Measurements from ENCODE around the gene STK17A.

- TF ChIP-seq CTCF (IDR thresholded peaks at IDR 0.05; ENCODE audit: borderline replicate concordance, extremely low read depth, low read length, poor library complexity, severe bottlenecking): no peak
- TF ChIP-seq EZH2 (IDR thresholded peaks at IDR 0.05; ENCODE audit: borderline replicate concordance, low read depth, low read length, severe bottlenecking): no peak
These were observed 76.6 kb downstream of the STK17A start for GRCh38 chr7:43659549-43659896.
